ENCODE data around the gene ACTN4. TPM values are rescaled to one million over a fixed set of nuclear protein-coding genes. Genes with fewer than 3 reads are reported as not detected.

Gene ACTN4
- polyA plus RNA-seq, 2 donors: 261 to 376 TPM

GRCh38 chr19:38710928-38711725, 63.7 kb downstream of the ACTN4 start:
- Histone ChIP-seq H3K27me3 (ENCODE audit: control insufficient read depth in 1 of 2, insufficient read depth in 2 of 2, low read length in 2 of 2) (no peaks in the 10 kb centered on the region), H3K4me3 (ENCODE audit: low read depth in 1 of 2, low read length in 2 of 2) (no peak overlapping the region), H3K36me3 (ENCODE audit: control insufficient read depth in 2 of 2, insufficient read depth in 2 of 2, low read length in 1 of 2) (peaks cover 24 to 86% of the 10 kb centered on the region in 2 donors), H3K9me3 (ENCODE audit: control insufficient read depth in 2 of 2, insufficient read depth in 1 of 2, low read depth in 1 of 2, low read length in 1 of 2) (no peaks in the 10 kb centered on the region), H3K27ac (ENCODE audit: low read depth in 2 of 2, low read length in 1 of 2) (peak overlapping the region; percentile 68 to 71), H3K4me1 (ENCODE audit: control insufficient read depth in 2 of 2, insufficient read depth in 2 of 2, low read length in 1 of 2) (peaks cover 23 to 60% of the 10 kb centered on the region in 2 donors)
- WGBS, 2 donors: 52 to 60% methylated on average over 25 of the region's 25 CpGs

GRCh38 chr19:38711726-38712153, 64.3 kb downstream of the ACTN4 start:
- peaks cover 23 to 58% of the 10 kb centered on the region in 2 donors for H3K4me1 ChIP-seq (ENCODE audit: control insufficient read depth in 2 of 2, insufficient read depth in 2 of 2, low read length in 1 of 2)
- WGBS, 2 donors: 32 to 34% methylated on average over 12 of the region's 12 CpGs

DNA sequence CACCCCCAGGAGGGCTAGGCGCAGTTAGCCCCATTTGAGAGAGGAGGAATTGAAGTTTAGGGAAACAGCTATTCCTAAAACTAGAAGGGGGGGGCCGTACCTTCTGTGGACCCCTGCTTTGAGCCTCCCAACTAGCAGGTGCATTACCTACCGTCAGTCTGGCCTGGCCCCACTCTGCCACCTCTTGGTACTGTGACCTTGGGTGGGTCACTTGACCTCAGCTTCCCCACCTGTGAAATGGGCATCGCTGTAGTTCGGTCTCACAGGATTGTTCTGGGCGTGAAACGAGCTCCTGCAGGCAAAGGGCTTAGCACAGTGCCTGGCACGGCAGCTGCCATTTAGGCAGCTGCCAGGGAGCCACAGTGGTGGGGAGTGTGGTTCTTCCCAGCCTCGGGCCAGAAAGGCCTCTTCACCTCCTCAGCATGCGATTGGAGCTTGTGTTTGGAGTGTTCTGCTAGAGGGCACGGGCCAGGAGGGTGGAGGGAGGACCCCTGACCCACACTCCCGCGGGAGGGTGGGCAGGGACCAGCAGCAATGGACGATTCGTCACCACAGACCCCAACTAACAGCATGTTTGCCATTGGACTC, 64.8 kb downstream of the ACTN4 start:
- Histone ChIP-seq H3K27me3 (ENCODE audit: control insufficient read depth in 1 of 2, insufficient read depth in 2 of 2, low read length in 2 of 2) (no peaks in the 10 kb centered on the region), H3K27ac (ENCODE audit: low read depth in 2 of 2, low read length in 1 of 2) (peak overlapping the region; percentile 66 to 71), H3K36me3 (ENCODE audit: control insufficient read depth in 2 of 2, insufficient read depth in 2 of 2, low read length in 1 of 2) (peaks cover 25 to 84% of the 10 kb centered on the region in 2 donors), H3K4me1 (ENCODE audit: control insufficient read depth in 2 of 2, insufficient read depth in 2 of 2, low read length in 1 of 2) (peaks cover 23 to 53% of the 10 kb centered on the region in 2 donors), H3K4me3 (ENCODE audit: low read depth in 1 of 2, low read length in 2 of 2) (no peak overlapping the region), H3K9me3 (ENCODE audit: control insufficient read depth in 2 of 2, insufficient read depth in 1 of 2, low read depth in 1 of 2, low read length in 1 of 2) (no peaks in the 10 kb centered on the region)
- 64 to 75% methylated on average over 15 of the region's 15 CpGs for WGBS, 2 donors

More at GRCh38 chr19:38711726-38712153, 64.3 kb downstream of the ACTN4 start:
- Histone ChIP-seq H3K4me3 (ENCODE audit: low read depth in 1 of 2, low read length in 2 of 2) (no peak overlapping the region), H3K27ac (ENCODE audit: low read depth in 2 of 2, low read length in 1 of 2) (peak overlapping the region; percentile 66 to 71), H3K36me3 (ENCODE audit: control insufficient read depth in 2 of 2, insufficient read depth in 2 of 2, low read length in 1 of 2) (peaks cover 23 to 84% of the 10 kb centered on the region in 2 donors), H3K27me3 (ENCODE audit: control insufficient read depth in 1 of 2, insufficient read depth in 2 of 2, low read length in 2 of 2) (no peaks in the 10 kb centered on the region), H3K9me3 (ENCODE audit: control insufficient read depth in 2 of 2, insufficient read depth in 1 of 2, low read depth in 1 of 2, low read length in 1 of 2) (no peaks in the 10 kb centered on the region)

GRCh38 chr19:38713227-38713649, 65.8 kb downstream of the ACTN4 start:
- H3K4me1 ChIP-seq (ENCODE audit: control insufficient read depth in 2 of 2, insufficient read depth in 2 of 2, low read length in 1 of 2): peaks cover 23 to 48% of the 10 kb centered on the region in 2 donors
- peak overlapping the region; percentile 66 to 71 for H3K27ac ChIP-seq (ENCODE audit: low read depth in 2 of 2, low read length in 1 of 2)

DNA sequence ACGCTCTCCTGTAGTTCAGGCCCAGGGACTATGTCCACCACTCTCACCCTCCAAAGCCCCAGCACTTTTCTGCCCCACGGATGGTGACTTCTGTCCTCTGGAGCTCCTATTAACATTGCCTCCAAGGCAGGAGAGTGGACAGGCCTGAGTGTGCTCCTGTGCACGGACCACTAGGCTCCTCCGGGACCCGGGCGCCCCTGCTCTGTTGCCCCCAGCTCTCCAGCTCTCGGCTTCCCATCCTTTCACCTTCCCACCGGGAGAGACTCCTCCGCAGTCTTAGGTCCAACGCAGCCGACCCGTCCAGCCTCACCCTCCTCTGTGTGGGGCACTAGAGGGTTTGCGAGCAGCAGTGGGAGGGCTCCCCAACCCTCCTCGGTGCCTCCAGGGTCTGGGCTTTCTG, 66.4 kb downstream of the ACTN4 start:
- no peaks in the 10 kb centered on the region for H3K27me3 ChIP-seq (ENCODE audit: control insufficient read depth in 1 of 2, insufficient read depth in 2 of 2, low read length in 2 of 2)
- H3K4me3 ChIP-seq (ENCODE audit: low read depth in 1 of 2, low read length in 2 of 2): no peak overlapping the region
- H3K27ac ChIP-seq (ENCODE audit: low read depth in 2 of 2, low read length in 1 of 2): peak overlapping the region; percentile 28 to 66
- H3K4me1 ChIP-seq (ENCODE audit: control insufficient read depth in 2 of 2, insufficient read depth in 2 of 2, low read length in 1 of 2): peaks cover 26 to 48% of the 10 kb centered on the region in 2 donors
- peaks cover 28 to 82% of the 10 kb centered on the region in 2 donors for H3K36me3 ChIP-seq (ENCODE audit: control insufficient read depth in 2 of 2, insufficient read depth in 2 of 2, low read length in 1 of 2)
- WGBS, 2 donors: 83 to 90% methylated on average over 14 of the region's 14 CpGs
- no peaks in the 10 kb centered on the region for H3K9me3 ChIP-seq (ENCODE audit: control insufficient read depth in 2 of 2, insufficient read depth in 1 of 2, low read depth in 1 of 2, low read length in 1 of 2)

More at GRCh38 chr19:38713227-38713649, 65.8 kb downstream of the ACTN4 start:
- 23 to 41% methylated on average over 19 of the region's 19 CpGs for WGBS, 2 donors
- peaks cover 28 to 83% of the 10 kb centered on the region in 2 donors for H3K36me3 ChIP-seq (ENCODE audit: control insufficient read depth in 2 of 2, insufficient read depth in 2 of 2, low read length in 1 of 2)
- no peaks in the 10 kb centered on the region for H3K27me3 ChIP-seq (ENCODE audit: control insufficient read depth in 1 of 2, insufficient read depth in 2 of 2, low read length in 2 of 2)
- no peak overlapping the region for H3K4me3 ChIP-seq (ENCODE audit: low read depth in 1 of 2, low read length in 2 of 2)
- no peaks in the 10 kb centered on the region for H3K9me3 ChIP-seq (ENCODE audit: control insufficient read depth in 2 of 2, insufficient read depth in 1 of 2, low read depth in 1 of 2, low read length in 1 of 2)

- H3K27ac ChIP-seq (ENCODE audit: low read depth in 2 of 2, low read length in 1 of 2): peak overlapping the region; percentile 28 to 66
- WGBS, 2 donors: 69 to 77% methylated on average over 14 of the region's 14 CpGs
- no peaks in the 10 kb centered on the region for H3K27me3 ChIP-seq (ENCODE audit: control insufficient read depth in 1 of 2, insufficient read depth in 2 of 2, low read length in 2 of 2)
- H3K4me1 ChIP-seq (ENCODE audit: control insufficient read depth in 2 of 2, insufficient read depth in 2 of 2, low read length in 1 of 2): peaks cover 26 to 49% of the 10 kb centered on the region in 2 donors
- no peak overlapping the region for H3K4me3 ChIP-seq (ENCODE audit: low read depth in 1 of 2, low read length in 2 of 2)
- H3K36me3 ChIP-seq (ENCODE audit: control insufficient read depth in 2 of 2, insufficient read depth in 2 of 2, low read length in 1 of 2): peaks cover 25 to 80% of the 10 kb centered on the region in 2 donors
- no peaks in the 10 kb centered on the region for H3K9me3 ChIP-seq (ENCODE audit: control insufficient read depth in 2 of 2, insufficient read depth in 1 of 2, low read depth in 1 of 2, low read length in 1 of 2)
Observed at GRCh38 chr19:38714354-38714778, 66.9 kb downstream of the ACTN4 start.

- peaks cover 14 to 82% of the 10 kb centered on the region in 2 donors for H3K36me3 ChIP-seq (ENCODE audit: control insufficient read depth in 2 of 2, insufficient read depth in 2 of 2, low read length in 1 of 2)
- H3K4me3 ChIP-seq (ENCODE audit: low read depth in 1 of 2, low read length in 2 of 2): no peak overlapping the region
- H3K4me1 ChIP-seq (ENCODE audit: control insufficient read depth in 2 of 2, insufficient read depth in 2 of 2, low read length in 1 of 2): peaks cover 25 to 48% of the 10 kb centered on the region in 2 donors
- no peak overlapping the region for H3K27ac ChIP-seq (ENCODE audit: low read depth in 2 of 2, low read length in 1 of 2)
- no peaks in the 10 kb centered on the region for H3K27me3 ChIP-seq (ENCODE audit: control insufficient read depth in 1 of 2, insufficient read depth in 2 of 2, low read length in 2 of 2)
- WGBS, 2 donors: 75 to 84% methylated on average over 3 of the region's 3 CpGs
- no peaks in the 10 kb centered on the region for H3K9me3 ChIP-seq (ENCODE audit: control insufficient read depth in 2 of 2, insufficient read depth in 1 of 2, low read depth in 1 of 2, low read length in 1 of 2)
Observed at GRCh38 chr19:38715555-38715954, 68.1 kb downstream of the ACTN4 start.

GRCh38 chr19:38717051-38717450, 69.6 kb downstream of the ACTN4 start:
- Histone ChIP-seq H3K36me3 (ENCODE audit: control insufficient read depth in 2 of 2, insufficient read depth in 2 of 2, low read length in 1 of 2) (peaks cover 18 to 82% of the 10 kb centered on the region in 2 donors), H3K9me3 (ENCODE audit: control insufficient read depth in 2 of 2, insufficient read depth in 1 of 2, low read depth in 1 of 2, low read length in 1 of 2) (no peaks in the 10 kb centered on the region), H3K27ac (ENCODE audit: low read depth in 2 of 2, low read length in 1 of 2) (no peak overlapping the region), H3K27me3 (ENCODE audit: control insufficient read depth in 1 of 2, insufficient read depth in 2 of 2, low read length in 2 of 2) (no peaks in the 10 kb centered on the region), H3K4me3 (ENCODE audit: low read depth in 1 of 2, low read length in 2 of 2) (no peak overlapping the region), H3K4me1 (ENCODE audit: control insufficient read depth in 2 of 2, insufficient read depth in 2 of 2, low read length in 1 of 2) (peaks cover 13 to 33% of the 10 kb centered on the region in 2 donors)
- 90 to 95% methylated on average over 17 of the region's 17 CpGs for WGBS, 2 donors

DNA sequence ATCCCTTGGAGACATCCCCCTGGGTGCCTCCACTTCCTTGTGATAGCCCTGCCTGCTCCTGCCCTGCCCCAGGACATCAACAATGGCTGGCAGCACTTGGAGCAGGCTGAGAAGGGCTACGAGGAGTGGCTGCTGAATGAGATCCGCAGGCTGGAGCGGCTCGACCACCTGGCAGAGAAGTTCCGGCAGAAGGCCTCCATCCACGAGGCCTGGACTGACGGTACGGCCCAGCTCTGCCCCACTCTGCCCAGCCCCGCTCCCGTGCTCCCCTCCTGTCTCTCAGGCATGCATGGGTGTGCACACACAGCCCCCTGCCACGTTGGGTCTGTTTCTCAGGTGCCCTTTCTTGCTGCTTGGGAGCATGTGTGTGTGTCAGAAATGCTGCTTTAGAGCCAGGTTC, 70.4 kb downstream of the ACTN4 start:
- peaks cover 23 to 82% of the 10 kb centered on the region in 2 donors for H3K36me3 ChIP-seq (ENCODE audit: control insufficient read depth in 2 of 2, insufficient read depth in 2 of 2, low read length in 1 of 2)
- no peak overlapping the region for H3K4me3 ChIP-seq (ENCODE audit: low read depth in 1 of 2, low read length in 2 of 2)
- H3K27me3 ChIP-seq (ENCODE audit: control insufficient read depth in 1 of 2, insufficient read depth in 2 of 2, low read length in 2 of 2): no peaks in the 10 kb centered on the region
- H3K9me3 ChIP-seq (ENCODE audit: control insufficient read depth in 2 of 2, insufficient read depth in 1 of 2, low read depth in 1 of 2, low read length in 1 of 2): no peaks in the 10 kb centered on the region
- peak overlapping the region in 1 of 2 donors; percentile 43 for H3K27ac ChIP-seq (ENCODE audit: low read depth in 2 of 2, low read length in 1 of 2)
- 78 to 84% methylated on average over 11 of the region's 11 CpGs for WGBS, 2 donors
- H3K4me1 ChIP-seq (ENCODE audit: control insufficient read depth in 2 of 2, insufficient read depth in 2 of 2, low read length in 1 of 2): peaks cover 9 to 25% of the 10 kb centered on the region in 2 donors
